Loucy (cell line): ENCODE results near the gene SASH1.

Experiments used
- H2AFZ ChIP-seq: fragments of 200-600 bp; sonication (generic); 2 replicates; pipeline ENCODE4 v1.6.0; 2016; ENCODE audit warnings: antibody characterized with exemption, mild to moderate bottlenecking, low read length, moderate library complexity
- H3F3A ChIP-seq: fragments of 200-600 bp; 2 replicates; pipeline ENCODE4 v1.6.0; 2016; ENCODE audit warnings: antibody characterized with exemption, low read depth, mild to moderate bottlenecking
- H3K27me3 ChIP-seq: fragments of 200-600 bp; sonication (generic); 2 replicates; pipeline ENCODE4 v1.6.1; 2014; ENCODE audit warnings: low read length, mild to moderate bottlenecking; ENCODE audit not compliant: insufficient read depth, poor library complexity, severe bottlenecking
- H3K36me3 ChIP-seq: fragments of 200-600 bp; sonication (generic); 2 replicates; pipeline ENCODE4 v1.6.1; 2016; ENCODE audit warnings: low read length; ENCODE audit not compliant: insufficient read depth
- H3K4me1 ChIP-seq: fragments of 200-600 bp; sonication (generic); 2 replicates; pipeline ENCODE4 v1.5.1; 2014; ENCODE audit warnings: low read length, mild to moderate bottlenecking; ENCODE audit not compliant: insufficient read depth, poor library complexity, severe bottlenecking
- H3K4me2 ChIP-seq: fragments of 200-600 bp; sonication (generic); 2 replicates; pipeline ENCODE4 v1.6.0; 2014; ENCODE audit warnings: antibody characterized with exemption, low read length, low read depth, mild to moderate bottlenecking; ENCODE audit not compliant: poor library complexity, severe bottlenecking
- H3K4me3 ChIP-seq: fragments of 200-600 bp; sonication (generic); 2 replicates; pipeline ENCODE4 v1.5.1; 2014; ENCODE audit warnings: low read length, mild to moderate bottlenecking, mixed read lengths; ENCODE audit not compliant: poor library complexity, severe bottlenecking
- H3K79me2 ChIP-seq: fragments of 200-600 bp; sonication (generic); 2 replicates; pipeline ENCODE4 v1.6.1; 2014; ENCODE audit warnings: low read length; ENCODE audit not compliant: insufficient read depth
- H3K9ac ChIP-seq: fragments of 200-600 bp; sonication (generic); 2 replicates; pipeline ENCODE4 v1.6.0; 2014; ENCODE audit warnings: mild to moderate bottlenecking, low read depth, low read length, moderate library complexity; ENCODE audit not compliant: poor library complexity, severe bottlenecking
- H3K9me2 ChIP-seq: fragments of 200-600 bp; sonication (generic); replicated peaks from 2 replicates; pipeline ENCODE4 v1.6.1; 2016; ENCODE audit warnings: low read depth, low read length, mixed read lengths
- H3K9me3 ChIP-seq: fragments of 200-600 bp; sonication (generic); 2 replicates; pipeline ENCODE4 v1.6.1; 2014; ENCODE audit warnings: mild to moderate bottlenecking, antibody characterized with exemption, low read length, low read depth; ENCODE audit not compliant: insufficient read depth
- H4K20me1 ChIP-seq: fragments of 200-600 bp; sonication (generic); 2 replicates; pipeline ENCODE4 v1.6.0; 2014; ENCODE audit warnings: antibody characterized with exemption, low read length, mild to moderate bottlenecking; ENCODE audit not compliant: insufficient read depth, poor library complexity, severe bottlenecking
- EZH2phosphoT487 ChIP-seq: fragments of 200-600 bp; IDR thresholded peaks from 2 replicates; pipeline ENCODE4 v1.6.1; 2018; ENCODE audit warnings: antibody characterized with exemption, mild to moderate bottlenecking, moderate library complexity, borderline replicate concordance
- TF ChIP-seq, protein P1 (sequence below): fragments of 200-600 bp; sonication (generic); conservative IDR thresholded peaks from 2 replicates; pipeline ENCODE4 v1.5.1; 2014; ENCODE audit warnings: mild to moderate bottlenecking, antibody characterized with exemption, low read length

Gene SASH1

DNA sequence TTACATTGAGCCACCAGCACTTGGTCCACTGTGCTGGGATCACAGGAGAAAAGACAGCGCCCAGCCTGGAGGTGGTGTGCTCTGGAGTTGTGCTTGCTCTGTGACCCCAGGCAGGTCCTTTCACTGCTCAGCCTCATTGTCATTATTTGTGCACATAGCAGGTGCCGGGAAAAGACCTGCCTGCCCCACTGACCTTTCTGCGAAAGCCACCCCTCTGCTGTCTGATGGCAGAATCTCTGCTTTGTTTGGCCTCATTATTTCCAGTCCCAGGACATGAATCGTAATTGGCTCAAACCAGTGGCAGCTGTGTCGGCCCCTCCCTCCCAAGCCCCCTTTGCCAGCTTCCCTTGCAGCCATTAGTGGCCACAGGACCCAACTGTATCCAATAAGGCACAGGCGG, 219.0 kb downstream of the SASH1 start:
- Histone ChIP-seq H3K4me2 (no peak overlapping the region), H2AFZ (no peak overlapping the region), H3K9me2 (no peaks in the 10 kb centered on the region), H3K79me2 (no peaks in the 10 kb centered on the region), H3F3A (no peaks in the 10 kb centered on the region; the same call in 1 of the 2 replicates), H3K36me3 (no peaks in the 10 kb centered on the region), H3K4me1 (peaks cover 13% of the 10 kb centered on the region), H3K9me3 (no peaks in the 10 kb centered on the region), H3K9ac (no peak overlapping the region), H4K20me1 (no peaks in the 10 kb centered on the region), H3K27me3 (no peaks in the 10 kb centered on the region), H3K4me3 (no peak overlapping the region)
- no peak for TF ChIP-seq EZH2phosphoT487
- TF ChIP-seq, protein P1, sequence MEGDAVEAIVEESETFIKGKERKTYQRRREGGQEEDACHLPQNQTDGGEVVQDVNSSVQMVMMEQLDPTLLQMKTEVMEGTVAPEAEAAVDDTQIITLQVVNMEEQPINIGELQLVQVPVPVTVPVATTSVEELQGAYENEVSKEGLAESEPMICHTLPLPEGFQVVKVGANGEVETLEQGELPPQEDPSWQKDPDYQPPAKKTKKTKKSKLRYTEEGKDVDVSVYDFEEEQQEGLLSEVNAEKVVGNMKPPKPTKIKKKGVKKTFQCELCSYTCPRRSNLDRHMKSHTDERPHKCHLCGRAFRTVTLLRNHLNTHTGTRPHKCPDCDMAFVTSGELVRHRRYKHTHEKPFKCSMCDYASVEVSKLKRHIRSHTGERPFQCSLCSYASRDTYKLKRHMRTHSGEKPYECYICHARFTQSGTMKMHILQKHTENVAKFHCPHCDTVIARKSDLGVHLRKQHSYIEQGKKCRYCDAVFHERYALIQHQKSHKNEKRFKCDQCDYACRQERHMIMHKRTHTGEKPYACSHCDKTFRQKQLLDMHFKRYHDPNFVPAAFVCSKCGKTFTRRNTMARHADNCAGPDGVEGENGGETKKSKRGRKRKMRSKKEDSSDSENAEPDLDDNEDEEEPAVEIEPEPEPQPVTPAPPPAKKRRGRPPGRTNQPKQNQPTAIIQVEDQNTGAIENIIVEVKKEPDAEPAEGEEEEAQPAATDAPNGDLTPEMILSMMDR: no peak

DNA sequence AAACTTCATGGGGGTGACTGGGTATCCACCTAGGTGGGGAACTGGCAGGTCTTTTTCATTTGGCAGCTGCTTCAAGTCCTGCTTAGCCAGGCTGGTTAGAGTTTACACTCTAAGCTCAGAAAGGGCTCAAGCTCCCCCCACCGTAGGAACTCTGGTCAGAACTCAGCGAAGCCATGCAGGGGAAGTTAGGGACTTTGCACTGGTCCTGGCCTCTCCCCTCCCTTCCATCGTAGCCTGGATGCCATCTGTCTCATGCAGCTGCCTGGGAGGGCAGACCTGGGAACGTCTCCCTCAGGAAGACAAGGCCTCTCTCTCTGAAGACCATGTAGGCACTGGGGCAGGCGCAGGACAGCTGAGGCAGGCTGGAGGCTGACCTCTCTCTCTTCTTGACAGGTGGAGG, 220.4 kb downstream of the SASH1 start:
- Histone ChIP-seq H3K79me2 (no peaks in the 10 kb centered on the region), H3K9me2 (no peaks in the 10 kb centered on the region), H3K4me1 (peaks cover 1% of the 10 kb centered on the region), H3K4me3 (no peak overlapping the region), H4K20me1 (no peaks in the 10 kb centered on the region), H3K9ac (no peak overlapping the region), H2AFZ (no peak overlapping the region), H3K27me3 (no peaks in the 10 kb centered on the region), H3F3A (no peaks in the 10 kb centered on the region), H3K36me3 (no peaks in the 10 kb centered on the region), H3K9me3 (no peaks in the 10 kb centered on the region), H3K4me2 (no peak overlapping the region)
- TF ChIP-seq, protein P1: no peak
- TF ChIP-seq EZH2phosphoT487: no peak

DNA sequence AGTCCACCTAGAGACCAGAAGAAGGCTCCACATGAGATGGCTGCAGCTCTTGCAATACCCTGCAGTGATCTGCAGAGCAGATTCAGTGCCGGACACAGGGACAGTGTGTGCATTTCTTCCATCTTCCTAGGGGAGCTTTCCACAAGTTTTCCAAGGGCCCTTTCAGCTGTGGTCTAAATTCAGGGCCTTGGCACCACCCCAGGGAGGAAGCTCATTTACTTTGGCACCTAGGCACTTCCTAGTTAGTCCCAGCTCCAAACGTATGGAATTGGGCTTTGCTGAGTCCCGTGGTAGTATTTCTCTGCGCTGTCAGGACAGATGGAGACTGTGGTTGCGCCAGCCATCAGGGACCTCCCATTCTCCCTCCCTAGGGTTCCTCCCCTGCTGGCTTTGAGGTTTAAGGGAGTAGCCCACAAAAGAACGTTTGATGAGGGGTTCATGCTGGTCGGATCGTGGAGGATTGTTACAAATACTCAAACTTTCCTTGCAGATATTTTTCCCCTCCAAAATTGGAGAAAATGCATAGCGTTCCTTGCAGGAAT, 221.9 kb downstream of the SASH1 start:
- H3K36me3 ChIP-seq: no peaks in the 10 kb centered on the region
- no peaks in the 10 kb centered on the region for H3F3A ChIP-seq
- H3K27me3 ChIP-seq: no peaks in the 10 kb centered on the region
- no peak overlapping the region for H3K4me2 ChIP-seq
- H3K4me3 ChIP-seq: no peak overlapping the region
- H2AFZ ChIP-seq: no peak overlapping the region
- TF ChIP-seq, protein P1: no peak
- no peak for TF ChIP-seq EZH2phosphoT487
- H3K9me2 ChIP-seq: no peaks in the 10 kb centered on the region
- no peaks in the 10 kb centered on the region for H3K9me3 ChIP-seq
- no peaks in the 10 kb centered on the region for H3K4me1 ChIP-seq
- H3K9ac ChIP-seq: no peak overlapping the region
- no peaks in the 10 kb centered on the region for H4K20me1 ChIP-seq
- no peaks in the 10 kb centered on the region for H3K79me2 ChIP-seq
